Measurements from ENCODE around the gene LAMB3. TPM values are rescaled to one million over a fixed set of nuclear protein-coding genes. Genes with fewer than 3 reads are reported as not detected.

Gene LAMB3
- total and polyA plus RNA-seq, 12 donors, result 1.6 to 6.0 (median 3.7) TPM

- intact Hi-C loops (cut with DNase I), result loop anchor here in 4 of 10 donors (5.0 to 10.0 kb wide), 3 partner anchors 65 to 125 kb away; no protein-coding TSS in a partner anchor
- no peak overlapping the region for H3K4me3 ChIP-seq
- TF ChIP-seq CTCF (IDR thresholded peaks at IDR 0.05), result no peak
- peaks cover 9 to 65% (median 40%) of the 10 kb centered on the region in 9 donors for H3K4me1 ChIP-seq
- DNase-seq, result no peak
- no peaks in the 10 kb centered on the region for H3K9me3 ChIP-seq
- no peaks in the 10 kb centered on the region for H3K27me3 ChIP-seq
- H3K36me3 ChIP-seq, result no peaks in the 10 kb centered on the region
- peak overlapping the region in 1 of 10 donors; percentile 10 for H3K27ac ChIP-seq
- no peak for ATAC-seq
- WGBS, 2 donors, result 92 to 93% methylated on average over 7 of the region's 7 CpGs
Measured at GRCh38 chr1:209619696-209620486, 32.3 kb downstream of the LAMB3 start.

- TF ChIP-seq CTCF (IDR thresholded peaks at IDR 0.05), result no peak
- WGBS, 2 donors, result 45 to 66% methylated on average over 6 of the region's 6 CpGs
- no peaks in the 10 kb centered on the region for H3K36me3 ChIP-seq
- DNase-seq, result peak; percentile 54 to 58
- H3K4me3 ChIP-seq, result no peak overlapping the region
- no peaks in the 10 kb centered on the region for H3K27me3 ChIP-seq
- peak; percentile 63 to 83 (median 78) for ATAC-seq
- intact Hi-C loops (cut with DNase I), result no loop called here
- H3K4me1 ChIP-seq, result peaks cover 9 to 62% (median 40%) of the 10 kb centered on the region in 9 donors
- H3K9me3 ChIP-seq, result no peaks in the 10 kb centered on the region
- peak overlapping the region in 6 of 10 donors; percentile 35 to 58 (median 44) for H3K27ac ChIP-seq
Measured at GRCh38 chr1:209618756-209619420, 33.3 kb downstream of the LAMB3 start.

GRCh38 chr1:209618291-209618690 is 33.9 kb downstream of the LAMB3 start:
- Histone ChIP-seq H3K4me1 (peaks cover 9 to 62% (median 40%) of the 10 kb centered on the region in 9 donors), H3K36me3 (no peaks in the 10 kb centered on the region), H3K27me3 (no peaks in the 10 kb centered on the region), H3K9me3 (no peaks in the 10 kb centered on the region), H3K4me3 (no peak overlapping the region), H3K27ac (peak overlapping the region in 6 of 10 donors; percentile 35 to 58 (median 44))
- TF ChIP-seq CTCF (IDR thresholded peaks at IDR 0.05), result no peak
- DNase-seq, result no peak
- ATAC-seq, result peak in 1 of 8 donors; percentile 32
- intact Hi-C loops (cut with DNase I), result no loop called here
- 83 to 86% methylated on average over 11 of the region's 11 CpGs for WGBS, 2 donors

- peak overlapping the region in 7 of 10 donors; percentile 7 to 79 (median 63) for H3K27ac ChIP-seq
- ATAC-seq (no peak), DNase-seq (no peak)
- no peak overlapping the region for H3K4me3 ChIP-seq
- 91 to 96% methylated on average over 6 of the region's 6 CpGs for WGBS, 2 donors
- peaks cover 9 to 62% (median 40%) of the 10 kb centered on the region in 9 donors for H3K4me1 ChIP-seq
- intact Hi-C loops (cut with DNase I), result no loop called here
- H3K36me3 ChIP-seq, result no peaks in the 10 kb centered on the region
- H3K27me3 ChIP-seq, result no peaks in the 10 kb centered on the region
- no peaks in the 10 kb centered on the region for H3K9me3 ChIP-seq
- no peak for TF ChIP-seq CTCF (IDR thresholded peaks at IDR 0.05)
Measured at GRCh38 chr1:209617755-209618154, 34.5 kb downstream of the LAMB3 start.

Data from heart right ventricle (tissue), 16 donors.